GM23248 (cell line): ENCODE results near the gene DPP10. TPM values are rescaled to one million over a fixed set of nuclear protein-coding genes. Genes with fewer than 3 reads are reported as not detected.

Experiments
- DNase-seq: peaks from one replicate; pipeline ENCODE4 v3.0.0-alpha.2; 2015
- H2AFZ ChIP-seq: fragments of 200-600 bp; sonication (generic); 2 replicates; pipeline ENCODE4 v1.6.1; 2016; ENCODE audit warnings: antibody characterized with exemption
- H3F3A ChIP-seq: fragments of 200-600 bp; sonication (generic); 2 replicates; pipeline ENCODE4 v1.6.1; 2016; ENCODE audit warnings: mild to moderate bottlenecking, antibody characterized with exemption, mixed run types; ENCODE audit not compliant: insufficient read depth
- H3K27ac ChIP-seq: fragments of 200-600 bp; sonication (generic); 2 replicates; pipeline ENCODE4 v1.5.1; 2016; ENCODE audit warnings: mild to moderate bottlenecking
- H3K27me3 ChIP-seq: fragments of 200-600 bp; sonication (generic); replicated peaks from 2 replicates; pipeline ENCODE4 v1.6.1; 2016; ENCODE audit warnings: mild to moderate bottlenecking; ENCODE audit not compliant: insufficient read depth
- H3K36me3 ChIP-seq: fragments of 200-600 bp; sonication (generic); 2 replicates; pipeline ENCODE4 v1.6.1; 2016; ENCODE audit warnings: low read depth, mild to moderate bottlenecking
- H3K4me1 ChIP-seq: fragments of 200-600 bp; sonication (generic); 2 replicates; pipeline ENCODE4 v1.6.1; 2016; ENCODE audit warnings: mild to moderate bottlenecking; ENCODE audit not compliant: insufficient read depth
- H3K4me2 ChIP-seq: fragments of 200-600 bp; sonication (generic); one replicate; pipeline ENCODE4 v1.6.1; 2016; ENCODE audit warnings: mild to moderate bottlenecking; ENCODE audit not compliant: unreplicated experiment
- H3K4me3 ChIP-seq: fragments of 200-600 bp; sonication (generic); 2 replicates; pipeline ENCODE4 v1.5.1; 2016; ENCODE audit warnings: mild to moderate bottlenecking
- H3K79me2 ChIP-seq: fragments of 200-600 bp; sonication (generic); 2 replicates; pipeline ENCODE4 v1.6.1; 2016; ENCODE audit warnings: mild to moderate bottlenecking; ENCODE audit not compliant: insufficient read depth
- H3K9ac ChIP-seq: fragments of 200-600 bp; sonication (generic); 2 replicates; pipeline ENCODE4 v1.6.1; 2016; ENCODE audit warnings: mild to moderate bottlenecking
- H3K9me2 ChIP-seq: fragments of 200-600 bp; sonication (generic); 2 replicates; pipeline ENCODE4 v1.6.1; 2016; ENCODE audit warnings: mixed run types, mild to moderate bottlenecking, moderate library complexity; ENCODE audit not compliant: insufficient read depth
- H3K9me3 ChIP-seq: fragments of 200-600 bp; sonication (generic); one replicate; pipeline ENCODE4 v1.6.1; 2017; ENCODE audit warnings: low read depth
- H4K20me1 ChIP-seq: fragments of 200-600 bp; sonication (generic); 2 replicates; pipeline ENCODE4 v1.6.0; 2016; ENCODE audit not compliant: insufficient read depth
- EZH2 ChIP-seq: fragments of 200-600 bp; sonication (generic); IDR thresholded peaks from 2 replicates; pipeline ENCODE4 v1.6.1; 2018; ENCODE audit warnings: antibody characterized with exemption, mild to moderate bottlenecking; ENCODE audit not compliant: insufficient read depth, poor library complexity, severe bottlenecking
- EZH2phosphoT487 ChIP-seq: fragments of 200-600 bp; sonication (generic); IDR thresholded peaks from 2 replicates; pipeline ENCODE4 v1.6.1; 2018; ENCODE audit warnings: antibody characterized with exemption, moderate library complexity, mild to moderate bottlenecking, low read depth; ENCODE audit not compliant: insufficient read depth
- WGBS, 2 experiments: methylation state at CpG; one replicate each; pipeline ENCODE4 v1.1.6; 2015 to 2017; ENCODE audit warnings: low lambda C conversion rate in 2 of 2, low coverage in 1 of 2; ENCODE audit errors: missing lambda C conversion rate in 2 of 2; 5-methylcytosine and 5-hydroxymethylcytosine counted together
- in situ Hi-C: fragments of 300-500 bp; cut with MboI; formaldehyde crosslinking; loops from 2 replicates; pipeline ENCODE4 v1.15.0; 2020
- polyA plus RNA-seq: library from polyadenylated mRNA; unstranded; fragments of >200 nt; fragmentation: Nextera tagmentation; extraction: Ambion mirVana; gene quantifications from 2 replicates; pipeline ENCODE4 v1.2.1, GENCODE V29; 2016
- total RNA-seq: library from RNA; depleted of rRNA; stranded (reverse); fragments of >200 nt; shearing (Covaris generic); gene quantifications from 2 replicates; pipeline ENCODE4 v1.2.3, GENCODE V29; 2014

Gene DPP10
- total and polyA plus RNA-seq, 2 experiments from 2014 or later = not detected

DNA sequence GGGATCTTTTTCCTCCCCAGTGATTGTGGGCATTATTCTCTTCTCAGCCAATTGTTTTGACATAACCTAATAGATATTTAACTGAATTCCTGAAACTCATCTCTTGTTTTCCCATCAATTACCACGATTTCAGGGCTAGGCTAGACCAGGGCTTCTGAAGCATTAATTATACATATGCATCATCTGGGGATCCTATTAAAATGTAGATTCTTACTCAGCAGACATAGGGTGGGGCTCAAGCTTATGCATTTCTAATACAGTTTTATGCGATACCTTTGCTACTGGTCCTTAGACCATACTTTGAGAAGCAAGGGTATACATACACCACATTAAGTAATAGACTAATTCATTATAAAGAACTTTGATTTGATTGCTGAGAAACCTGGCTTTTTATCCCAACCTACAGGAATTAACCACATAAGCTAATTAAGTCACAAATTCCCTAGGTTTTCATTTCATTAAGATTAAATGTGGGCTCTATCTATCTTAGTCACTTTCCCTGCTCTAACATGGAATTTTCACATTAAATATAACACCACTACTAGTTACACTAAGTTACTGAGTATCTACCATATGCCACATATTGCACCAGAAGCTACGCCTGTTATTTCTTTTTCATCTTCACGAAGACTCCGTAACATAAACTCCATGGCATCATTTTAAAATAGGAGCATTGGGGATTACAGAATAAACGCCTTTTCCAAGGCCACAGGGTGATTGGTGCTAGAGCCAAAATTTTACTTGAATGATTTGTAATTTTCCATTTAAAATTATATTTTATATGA is 417.5 kb downstream of the DPP10 start:
- no peaks in the 10 kb centered on the region for H3K36me3 ChIP-seq
- TF ChIP-seq EZH2 (no peak), EZH2phosphoT487 (no peak)
- 49 to 54% methylated on average over 6 of the region's 6 CpGs for WGBS, 2 experiments
- H3F3A ChIP-seq = no peaks in the 10 kb centered on the region
- H3K27me3 ChIP-seq = no peaks in the 10 kb centered on the region
- H2AFZ ChIP-seq = no peak overlapping the region
- no peak overlapping the region for H3K4me3 ChIP-seq
- H3K9me2 ChIP-seq = no peaks in the 10 kb centered on the region
- no peaks in the 10 kb centered on the region for H4K20me1 ChIP-seq
- no peaks in the 10 kb centered on the region for H3K79me2 ChIP-seq
- no peaks in the 10 kb centered on the region for H3K4me1 ChIP-seq
- no peak for DNase-seq
- peaks cover 5% of the 10 kb centered on the region for H3K9me3 ChIP-seq
- H3K27ac ChIP-seq = no peak overlapping the region
- in situ Hi-C loops = no loop called here
- H3K4me2 ChIP-seq = no peak overlapping the region
- H3K9ac ChIP-seq = no peak overlapping the region

DNA sequence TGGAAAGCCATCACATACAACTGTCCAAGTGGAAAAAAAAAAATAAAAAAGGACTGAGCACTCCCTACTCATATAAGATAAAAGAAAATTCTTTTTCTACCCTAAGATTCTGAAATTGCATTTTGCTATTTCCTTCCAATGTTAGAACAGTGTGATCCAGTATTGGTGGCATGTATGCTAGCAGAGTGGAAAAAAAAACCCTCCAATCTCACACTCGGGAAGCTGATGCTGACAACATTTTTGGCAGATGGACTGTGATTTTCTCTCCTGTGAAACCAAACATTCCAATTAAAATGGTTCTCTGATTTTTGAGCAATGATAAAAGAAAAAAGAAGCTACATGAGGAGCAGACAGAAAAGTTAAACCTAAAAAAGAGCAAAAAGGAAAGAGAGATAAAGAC is 419.8 kb downstream of the DPP10 start:
- no peaks in the 10 kb centered on the region for H3K9me2 ChIP-seq
- no peaks in the 10 kb centered on the region for H3F3A ChIP-seq
- no peaks in the 10 kb centered on the region for H3K27me3 ChIP-seq
- no peaks in the 10 kb centered on the region for H3K36me3 ChIP-seq
- H3K79me2 ChIP-seq = no peaks in the 10 kb centered on the region
- in situ Hi-C loops = no loop called here
- H3K4me3 ChIP-seq = no peak overlapping the region
- no peak overlapping the region for H2AFZ ChIP-seq
- H4K20me1 ChIP-seq = no peaks in the 10 kb centered on the region
- no peak for DNase-seq
- H3K4me1 ChIP-seq = no peaks in the 10 kb centered on the region
- WGBS, 2 experiments = 0 to 5% methylated on average over 1 of the region's 1 CpG
- no peak overlapping the region for H3K27ac ChIP-seq
- no peak overlapping the region for H3K4me2 ChIP-seq
- H3K9ac ChIP-seq = no peak overlapping the region
- TF ChIP-seq EZH2 (no peak), EZH2phosphoT487 (no peak)
- H3K9me3 ChIP-seq = peaks cover 4% of the 10 kb centered on the region

DNA sequence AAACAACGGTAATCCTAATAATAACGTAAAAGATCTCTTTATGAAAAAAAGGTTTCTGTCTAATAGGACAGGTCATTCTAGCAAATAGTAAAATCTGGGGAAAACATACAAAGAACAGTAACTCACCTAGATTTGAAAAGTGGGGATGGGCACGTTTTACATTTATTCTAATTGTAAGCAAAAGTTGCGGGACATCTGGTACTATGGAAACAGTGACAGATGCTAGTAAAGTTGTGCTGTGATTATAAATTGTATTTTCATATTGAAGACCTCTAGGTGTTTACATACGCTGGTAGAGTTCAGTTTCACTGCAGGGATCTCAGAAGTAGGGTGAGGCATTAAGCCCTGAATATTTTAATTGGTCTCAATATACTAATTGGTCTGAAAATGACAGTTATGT is 422.5 kb downstream of the DPP10 start:
- Histone ChIP-seq H3K9ac (no peak overlapping the region), H3K27me3 (no peaks in the 10 kb centered on the region), H4K20me1 (no peaks in the 10 kb centered on the region), H3K4me3 (no peak overlapping the region), H3K4me1 (no peaks in the 10 kb centered on the region), H3K9me2 (no peaks in the 10 kb centered on the region), H2AFZ (no peak overlapping the region), H3K79me2 (no peaks in the 10 kb centered on the region), H3K9me3 (peaks cover 4% of the 10 kb centered on the region), H3K4me2 (no peak overlapping the region), H3K36me3 (no peaks in the 10 kb centered on the region), H3K27ac (no peak overlapping the region), H3F3A (no peaks in the 10 kb centered on the region)
- TF ChIP-seq EZH2 (no peak), EZH2phosphoT487 (no peak)
- in situ Hi-C loops = no loop called here
- WGBS, 2 experiments = 16 to 22% methylated on average over 5 of the region's 5 CpGs
- DNase-seq = no peak

DNA sequence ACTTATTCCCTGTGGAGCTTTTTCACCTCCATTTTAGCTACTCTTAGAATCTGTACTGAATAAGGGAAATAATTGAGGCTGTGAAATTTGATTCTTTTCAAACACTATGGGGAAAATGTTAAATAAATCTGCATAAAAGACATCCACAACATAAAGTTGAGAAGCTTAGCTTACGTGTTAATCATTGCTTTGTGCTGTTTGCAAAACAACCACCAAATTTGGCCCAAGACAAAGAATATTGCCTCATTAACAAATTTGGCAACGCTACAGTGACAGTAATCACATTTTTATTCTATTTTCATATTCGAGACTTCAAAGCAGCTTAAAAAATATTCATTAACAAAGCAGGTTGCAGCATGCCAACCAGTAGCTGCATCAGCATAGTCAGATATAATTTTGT is 437.6 kb downstream of the DPP10 start:
- Histone ChIP-seq H3K4me2 (no peak overlapping the region), H3K4me3 (no peak overlapping the region), H3F3A (no peaks in the 10 kb centered on the region), H3K36me3 (no peaks in the 10 kb centered on the region), H3K9me2 (no peaks in the 10 kb centered on the region), H4K20me1 (no peaks in the 10 kb centered on the region), H3K4me1 (no peaks in the 10 kb centered on the region), H3K9ac (no peak overlapping the region), H2AFZ (no peak overlapping the region), H3K27ac (no peak overlapping the region), H3K27me3 (no peaks in the 10 kb centered on the region), H3K9me3 (no peaks in the 10 kb centered on the region), H3K79me2 (no peaks in the 10 kb centered on the region)
- DNase-seq = no peak
- TF ChIP-seq EZH2phosphoT487 (no peak), EZH2 (no peak)
- in situ Hi-C loops = no loop called here
- WGBS, 2 experiments = 6 to 11% methylated on average over 3 of the region's 3 CpGs

DNA sequence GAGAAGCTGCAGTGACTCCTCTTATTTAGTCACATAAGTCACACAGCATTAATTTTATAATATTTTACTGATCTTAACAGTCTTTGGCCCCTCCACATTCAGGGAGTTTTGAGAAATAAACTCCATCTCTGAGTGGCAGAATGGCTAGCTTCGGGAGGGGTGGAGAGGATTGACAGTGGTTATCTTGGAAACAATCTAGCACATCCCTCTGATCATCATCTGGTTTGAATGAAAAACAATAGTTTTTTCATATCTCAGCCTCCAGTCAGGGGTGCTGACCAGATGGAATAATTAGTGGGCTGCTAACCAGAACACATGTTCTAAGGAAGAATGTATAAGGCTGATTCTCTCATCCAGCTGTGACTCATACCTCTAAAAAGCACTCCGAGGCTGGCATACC is 477.5 kb downstream of the DPP10 start:
- no peak overlapping the region for H3K9ac ChIP-seq
- 0% methylated on average over 2 of the region's 2 CpGs for WGBS, 2 experiments
- H3K4me3 ChIP-seq = no peak overlapping the region
- no peaks in the 10 kb centered on the region for H3K9me3 ChIP-seq
- no peaks in the 10 kb centered on the region for H3K4me1 ChIP-seq
- DNase-seq = no peak
- no peak overlapping the region for H3K4me2 ChIP-seq
- no peaks in the 10 kb centered on the region for H4K20me1 ChIP-seq
- H3K9me2 ChIP-seq = no peaks in the 10 kb centered on the region
- no peak for TF ChIP-seq EZH2
- no peak for TF ChIP-seq EZH2phosphoT487
- H3K79me2 ChIP-seq = no peaks in the 10 kb centered on the region
- no peaks in the 10 kb centered on the region for H3F3A ChIP-seq
- H2AFZ ChIP-seq = no peak overlapping the region
- no peak overlapping the region for H3K27ac ChIP-seq
- in situ Hi-C loops = no loop called here
- H3K36me3 ChIP-seq = no peaks in the 10 kb centered on the region
- H3K27me3 ChIP-seq = no peaks in the 10 kb centered on the region
